GM12878 (cell line): ENCODE results near the gene BCR. TPM values are rescaled to one million over a fixed set of nuclear protein-coding genes. Genes with fewer than 3 reads are reported as not detected.

Source experiments
- ATAC-seq: fragments of 200-7000 bp; cut with Tn5 transposase; 3 replicates; pipeline ENCODE4 v1.9.1; 2020; ENCODE audit warnings: mild to moderate bottlenecking, moderate library complexity
- BruUV-seq: library from RNA; stranded (reverse); fragments of 400-500 nt; replicated peaks from 2 replicates; lab custom pipeline; 2021; lab: Mats Ljungman, UMichigan
- CTCF ChIA-PET: fragments of 300-600 bp; sonication (Branson Sonifier 250); formaldehyde crosslinking; extraction: SDS; loops from one replicate; lab custom pipeline; 2021; ENCODE audit warnings: inconsistent platforms; lab: Yijun Ruan, JAX
- POLR2A ChIA-PET: fragments of 350-600 bp; formaldehyde crosslinking; extraction: SDS; loops from one replicate; lab custom pipeline; 2021; ENCODE audit warnings: inconsistent platforms; lab: Charles Lee
- RAD21 ChIA-PET: fragments of 300-600 bp; sonication (Branson Sonifier 250); formaldehyde crosslinking; loops from one replicate; lab custom pipeline; 2023; ENCODE audit warnings: antibody characterized with exemption; ENCODE audit not compliant: unreplicated experiment; lab: Charles Lee
- SMC1A ChIA-PET: fragments of 300-600 bp; sonication (Branson Sonifier 250); formaldehyde crosslinking; loops from one replicate; lab custom pipeline; 2023; ENCODE audit not compliant: unreplicated experiment, uncharacterized antibody; lab: Charles Lee
- DNase-seq: peaks from one replicate; pipeline ENCODE4 v3.0.0-alpha.2; 2011; ENCODE audit warnings: low read depth, low spot score
- FAIRE-seq: peaks from 3 replicates; lab custom pipeline; 2011; peaks lifted over from hg19 to GRCh38; lab: Jason Lieb, UNC
- H2AFZ ChIP-seq: 2 replicates; pipeline ENCODE4 v1.6.0; 2011; ENCODE audit warnings: low read depth, low read length, control low read depth; ENCODE audit not compliant: control insufficient read depth
- H3K27ac ChIP-seq: 2 replicates; pipeline ENCODE4 v1.5.1; 2011; ENCODE audit warnings: control low read depth; ENCODE audit not compliant: control insufficient read depth, insufficient read depth
- H3K27me3 ChIP-seq, 2 experiments: replicated peaks in 1 of 2; 2 replicates each; pipeline versions ENCODE4 v1.6.0 to v1.6.1; 2011; ENCODE audit warnings: low read length in 1 of 2; ENCODE audit not compliant: control insufficient read depth in 2 of 2, insufficient read depth in 2 of 2
- H3K36me3 ChIP-seq, 2 experiments: 2 replicates each; pipeline ENCODE4 v1.5.1; 2011; ENCODE audit warnings: low read length in 1 of 2; ENCODE audit not compliant: control insufficient read depth in 2 of 2, insufficient read depth in 2 of 2
- H3K4me1 ChIP-seq: 2 replicates; pipeline ENCODE4 v1.6.1; 2011; ENCODE audit warnings: mild to moderate bottlenecking, low read length, moderate library complexity, mixed read lengths; ENCODE audit not compliant: control insufficient read depth, insufficient read depth
- H3K4me2 ChIP-seq: 2 replicates; pipeline ENCODE4 v1.6.0; 2011; ENCODE audit warnings: control low read depth; ENCODE audit not compliant: control insufficient read depth, insufficient read depth
- H3K4me3 ChIP-seq: fragments of 200-600 bp; sonication (generic); 2 replicates; pipeline ENCODE4 v1.5.1; 2016
- H3K79me2 ChIP-seq: 2 replicates; pipeline ENCODE4 v1.6.0; 2011; ENCODE audit warnings: low read length; ENCODE audit not compliant: control insufficient read depth, insufficient read depth
- H3K9ac ChIP-seq: 2 replicates; pipeline ENCODE4 v1.8.0; 2011; ENCODE audit warnings: low read length, control low read depth, mixed read lengths; ENCODE audit not compliant: control insufficient read depth, insufficient read depth
- H3K9me3 ChIP-seq: replicated peaks from 3 replicates; pipeline ENCODE4 v1.5.1; 2011; ENCODE audit warnings: mild to moderate bottlenecking, low read length; ENCODE audit not compliant: control insufficient read depth, insufficient read depth
- H4K20me1 ChIP-seq: 2 replicates; pipeline ENCODE4 v1.6.0; 2011; ENCODE audit not compliant: control insufficient read depth, insufficient read depth
- ESRRA ChIP-seq: IDR thresholded peaks from 2 replicates; pipeline ENCODE4 v1.6.1; 2012; ENCODE audit warnings: mild to moderate bottlenecking, low read length, improper control_type of control experiment
- FOXM1 ChIP-seq: IDR thresholded peaks from 2 replicates; pipeline ENCODE4 v1.6.1; 2012; ENCODE audit warnings: low read depth, mild to moderate bottlenecking, inconsistent platforms, low read length, moderate library complexity
- HCFC1 ChIP-seq: fragments of 150-350 bp; IDR thresholded peaks from 2 replicates; pipeline ENCODE4 v1.6.1; 2014; ENCODE audit warnings: low read length
- NFIC ChIP-seq: IDR thresholded peaks from 2 replicates; pipeline ENCODE4 v1.6.1; 2012; ENCODE audit warnings: low read depth, mild to moderate bottlenecking, inconsistent platforms, low read length, moderate library complexity
- RELA ChIP-seq: fragments of 450-650 bp; IDR thresholded peaks from 2 replicates; pipeline ENCODE4 v1.8.0; 2014; ENCODE audit warnings: borderline replicate concordance; ENCODE audit not compliant: partially characterized antibody
- WGBS: methylation state at CpG from one replicate; pipeline ENCODE4 v1.1.6; 2016; ENCODE audit warnings: low lambda C conversion rate; ENCODE audit not compliant: insufficient replicate concordance, insufficient coverage; ENCODE audit errors: missing lambda C conversion rate; 5-methylcytosine and 5-hydroxymethylcytosine counted together
- in situ Hi-C: fragments of 300-500 bp; cut with MboI; formaldehyde crosslinking; loops from 9 replicates; pipeline ENCODE4 v1.14.3; 2018; ENCODE audit warnings: mixed read lengths
- intact Hi-C: fragments of 100-400 bp; cut with micrococcal nuclease; formaldehyde crosslinking; loops from one replicate; pipeline ENCODE4 v1.14.2; 2022; ENCODE audit not compliant: unreplicated experiment
- polyA plus RNA-seq, 11 experiments: library from polyadenylated mRNA; depleted of rRNA in 4 of 11; unstranded in 6 of 11; stranded (reverse) in 5 of 11; fragments of >200 nt; fragmentation: Nextera tagmentation in 4 of 11; fragmentation: Illumina TruSeq in 1 of 11; extraction: Ambion mirVana in 4 of 11; extraction: Trizol in 1 of 11; gene quantifications; 1 replicate in 1 of 11; 2 replicates in 10 of 11; pipeline versions ENCODE4 v1.2.1 to v1.2.3, GENCODE V29; 2011 to 2016; ENCODE audit warnings: inconsistent platforms in 2 of 11, missing spikeins in 2 of 11, low read depth in 1 of 11
- total RNA-seq, 4 experiments: library from RNA; depleted of rRNA in 3 of 4; stranded (reverse); fragments of >200 nt in 3 of 4; fragmentation: Illumina TruSeq in 1 of 4; extraction: Trizol in 1 of 4; gene quantifications; 2 replicates each; pipeline versions ENCODE4 v1.2.1 to v1.2.3, GENCODE V29; 2013 to 2021
- TF ChIP-seq, protein P1 (sequence below): IDR thresholded peaks from 2 replicates; pipeline ENCODE4 v1.6.1; 2012; ENCODE audit warnings: low read length, inconsistent platforms

Gene BCR
- total and polyA plus RNA-seq, 10 of the 15 experiments (the other 5 are each of a cell fraction or from before 2014, with no cell fraction given), result 1.7 to 64.7 (median 18.4) TPM

DNA sequence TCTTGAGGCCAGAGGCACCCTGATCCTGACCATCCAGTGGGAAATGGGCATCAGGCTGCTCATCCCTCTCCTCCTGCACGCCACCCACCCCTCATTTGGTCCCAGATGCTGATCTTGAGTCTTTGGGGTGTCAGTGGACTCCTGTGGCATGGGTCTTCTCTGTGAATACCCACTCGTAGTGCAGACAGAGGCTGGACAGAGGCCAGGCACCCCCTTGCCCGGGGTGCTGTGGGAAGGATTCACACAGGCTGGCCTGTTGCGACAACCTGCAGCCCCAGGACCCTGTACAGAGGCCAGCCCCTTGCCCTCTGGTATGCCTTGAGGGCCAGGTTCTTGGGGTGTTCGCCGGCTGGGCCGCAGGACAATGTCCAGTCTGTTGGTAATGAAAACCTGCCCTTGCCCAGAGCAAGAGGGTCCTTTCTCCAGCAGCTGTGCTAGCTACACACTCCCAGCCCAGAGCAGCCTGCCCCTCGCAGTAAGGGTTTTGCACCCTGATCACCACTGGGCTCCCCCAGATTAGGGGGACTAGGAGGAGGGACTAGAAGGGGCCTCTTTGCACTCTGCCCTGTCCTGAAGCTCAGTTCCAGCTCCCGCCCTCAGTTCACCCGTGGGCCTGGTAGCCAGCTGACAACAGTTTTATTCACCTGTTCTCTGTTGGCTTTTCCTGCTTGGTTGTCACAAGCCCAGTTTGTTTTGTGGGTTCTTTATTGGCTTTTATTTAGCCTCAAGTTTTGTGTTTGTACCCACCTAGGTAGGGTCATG is 76.0 kb downstream of the BCR start:
- ChIA-PET RAD21 (interaction anchor here (0.5 kb wide), 1 partner anchor 459 kb away, joined by 4 read pairs; no protein-coding TSS in a partner anchor), CTCF (no interaction called here), POLR2A (no interaction called here), SMC1A (interaction anchor here (0.8 kb wide), 1 partner anchor 15 kb away, joined by 3 read pairs; no protein-coding TSS in a partner anchor)
- H3K79me2 ChIP-seq, result no peaks in the 10 kb centered on the region
- H3K4me3 ChIP-seq, result no peak overlapping the region
- in situ Hi-C loops, result no loop called here
- no peak for FAIRE-seq
- no peaks in the 10 kb centered on the region for H4K20me1 ChIP-seq
- H3K4me2 ChIP-seq, result no peak overlapping the region
- H2AFZ ChIP-seq, result no peak overlapping the region
- BruUV-seq, result no TSS peak
- H3K9ac ChIP-seq, result no peak overlapping the region
- no peak for ATAC-seq
- intact Hi-C loops, result no loop called here
- H3K36me3 ChIP-seq, result peaks cover 0 to 46% of the 10 kb centered on the region in 2 experiments; a peak in 3 of 4 replicates
- H3K27ac ChIP-seq, result no peak overlapping the region
- 84% methylated on average over 10 of the region's 10 CpGs for WGBS
- DNase-seq, result no peak
- no peaks in the 10 kb centered on the region for H3K27me3 ChIP-seq
- H3K4me1 ChIP-seq, result peaks cover 10% of the 10 kb centered on the region
- H3K9me3 ChIP-seq, result no peaks in the 10 kb centered on the region
- TF ChIP-seq FOXM1, result no peak

DNA sequence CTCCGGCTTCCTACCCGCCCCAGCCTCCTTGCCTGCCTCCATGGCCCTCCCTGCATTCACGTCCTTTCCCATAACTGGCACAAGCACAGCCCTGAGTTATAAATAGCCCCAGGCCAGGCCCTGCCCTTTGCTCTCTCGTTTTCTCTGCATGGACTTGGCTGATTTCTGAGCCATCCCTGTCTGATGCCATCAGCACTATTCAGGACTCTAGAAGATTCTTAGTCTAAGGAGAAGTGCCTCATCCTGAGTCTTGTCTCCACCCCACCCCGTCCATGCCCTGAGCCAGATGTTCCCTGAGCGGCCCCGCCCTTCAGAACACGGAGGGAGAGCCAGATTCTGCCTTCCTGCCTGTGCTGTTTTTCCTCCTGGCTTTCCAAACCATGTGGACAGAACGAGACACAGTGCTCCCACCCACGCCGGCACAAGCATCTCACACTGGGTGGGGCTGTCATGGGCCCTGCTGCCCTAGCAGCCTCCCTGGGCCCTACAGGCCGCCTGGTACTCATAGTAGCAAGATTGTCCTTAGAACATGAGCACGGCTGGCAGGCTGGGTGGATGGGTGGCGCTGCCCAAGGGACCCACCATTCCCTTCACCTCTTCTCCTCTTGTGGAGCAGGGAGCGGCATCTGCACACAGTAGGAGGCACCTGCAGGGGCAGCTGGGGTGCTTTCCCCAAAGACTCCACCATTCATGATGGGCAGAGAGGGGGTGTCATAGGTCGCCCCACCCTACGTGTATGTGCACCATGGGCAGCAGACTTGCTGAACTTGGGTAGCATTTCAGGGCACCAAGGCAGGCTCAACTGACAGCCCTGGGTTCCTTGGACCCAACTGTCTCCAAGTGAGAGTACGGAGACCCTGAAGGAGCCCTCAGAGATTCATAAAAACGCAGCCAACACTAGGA is 76.9 kb downstream of the BCR start:
- FAIRE-seq, result no peak
- ATAC-seq, result no peak
- H3K4me2 ChIP-seq, result no peak overlapping the region
- in situ Hi-C loops, result no loop called here
- ChIA-PET SMC1A (interaction anchor here (0.8 kb wide), 1 partner anchor 14 kb away, joined by 3 read pairs; no protein-coding TSS in a partner anchor), POLR2A (no interaction called here), CTCF (no interaction called here), RAD21 (no interaction called here)
- WGBS, result 79% methylated on average over 19 of the region's 19 CpGs
- peaks cover 10% of the 10 kb centered on the region for H3K4me1 ChIP-seq
- H3K36me3 ChIP-seq, result peaks cover 3 to 52% of the 10 kb centered on the region in 2 experiments; a peak in 3 of 4 replicates
- no peak overlapping the region for H3K9ac ChIP-seq
- TF ChIP-seq ESRRA (no peak), RELA (no peak), HCFC1 (no peak), NFIC (no peak)
- TF ChIP-seq, protein P1, sequence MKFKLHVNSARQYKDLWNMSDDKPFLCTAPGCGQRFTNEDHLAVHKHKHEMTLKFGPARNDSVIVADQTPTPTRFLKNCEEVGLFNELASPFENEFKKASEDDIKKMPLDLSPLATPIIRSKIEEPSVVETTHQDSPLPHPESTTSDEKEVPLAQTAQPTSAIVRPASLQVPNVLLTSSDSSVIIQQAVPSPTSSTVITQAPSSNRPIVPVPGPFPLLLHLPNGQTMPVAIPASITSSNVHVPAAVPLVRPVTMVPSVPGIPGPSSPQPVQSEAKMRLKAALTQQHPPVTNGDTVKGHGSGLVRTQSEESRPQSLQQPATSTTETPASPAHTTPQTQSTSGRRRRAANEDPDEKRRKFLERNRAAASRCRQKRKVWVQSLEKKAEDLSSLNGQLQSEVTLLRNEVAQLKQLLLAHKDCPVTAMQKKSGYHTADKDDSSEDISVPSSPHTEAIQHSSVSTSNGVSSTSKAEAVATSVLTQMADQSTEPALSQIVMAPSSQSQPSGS, result no peak
- BruUV-seq, result no TSS peak
- no peaks in the 10 kb centered on the region for H3K27me3 ChIP-seq
- DNase-seq, result no peak
- no peak overlapping the region for H3K27ac ChIP-seq
- no peaks in the 10 kb centered on the region for H4K20me1 ChIP-seq
- intact Hi-C loops, result no loop called here
- H3K79me2 ChIP-seq, result no peaks in the 10 kb centered on the region
- H2AFZ ChIP-seq, result no peak overlapping the region
- no peak overlapping the region for H3K4me3 ChIP-seq
- H3K9me3 ChIP-seq, result no peaks in the 10 kb centered on the region
